Measurements from ENCODE around the gene CD99L2. TPM values are rescaled to one million over a fixed set of nuclear protein-coding genes. Genes with fewer than 3 reads are reported as not detected.

Gene CD99L2
- total RNA-seq, 1 donor from 2014 or later, result 12.5 TPM

DNA sequence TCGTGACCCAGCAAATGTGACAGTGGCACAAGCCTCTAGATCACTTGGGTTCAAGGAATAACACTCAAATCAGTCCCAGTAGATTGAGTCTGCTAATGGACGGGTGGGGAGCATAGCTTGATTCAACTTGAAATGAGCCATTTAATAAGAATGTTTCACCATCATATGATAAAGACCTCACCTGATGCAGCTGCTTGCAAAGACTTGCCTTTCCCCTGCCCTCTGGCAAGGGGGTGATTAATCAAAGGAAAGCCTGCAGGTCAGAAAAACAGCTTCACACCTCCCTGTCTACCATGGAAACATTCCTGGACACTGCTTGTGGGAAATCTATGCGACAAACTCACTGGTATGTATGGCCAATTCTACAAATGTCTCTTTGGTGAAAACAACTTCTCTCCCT lies 54.5 kb downstream of the CD99L2 start:
- intact Hi-C loops (cut with micrococcal nuclease), result no loop called here
- H3K4me1 Mint-ChIP-seq, result peaks cover 4% of the 10 kb centered on the region
- POLR2A ChIA-PET, result no interaction called here
- H3K36me3 Mint-ChIP-seq (ENCODE audit: low read depth), result no peaks in the 10 kb centered on the region
- CTCF ChIA-PET, result no interaction called here
- DNase-seq (no peak), ATAC-seq (ENCODE audit: low read depth) (no peak)
- no peak overlapping the region for H3K27ac Mint-ChIP-seq
- H3K9me3 Mint-ChIP-seq, result no peaks in the 10 kb centered on the region
- TF ChIP-seq, protein P1, sequence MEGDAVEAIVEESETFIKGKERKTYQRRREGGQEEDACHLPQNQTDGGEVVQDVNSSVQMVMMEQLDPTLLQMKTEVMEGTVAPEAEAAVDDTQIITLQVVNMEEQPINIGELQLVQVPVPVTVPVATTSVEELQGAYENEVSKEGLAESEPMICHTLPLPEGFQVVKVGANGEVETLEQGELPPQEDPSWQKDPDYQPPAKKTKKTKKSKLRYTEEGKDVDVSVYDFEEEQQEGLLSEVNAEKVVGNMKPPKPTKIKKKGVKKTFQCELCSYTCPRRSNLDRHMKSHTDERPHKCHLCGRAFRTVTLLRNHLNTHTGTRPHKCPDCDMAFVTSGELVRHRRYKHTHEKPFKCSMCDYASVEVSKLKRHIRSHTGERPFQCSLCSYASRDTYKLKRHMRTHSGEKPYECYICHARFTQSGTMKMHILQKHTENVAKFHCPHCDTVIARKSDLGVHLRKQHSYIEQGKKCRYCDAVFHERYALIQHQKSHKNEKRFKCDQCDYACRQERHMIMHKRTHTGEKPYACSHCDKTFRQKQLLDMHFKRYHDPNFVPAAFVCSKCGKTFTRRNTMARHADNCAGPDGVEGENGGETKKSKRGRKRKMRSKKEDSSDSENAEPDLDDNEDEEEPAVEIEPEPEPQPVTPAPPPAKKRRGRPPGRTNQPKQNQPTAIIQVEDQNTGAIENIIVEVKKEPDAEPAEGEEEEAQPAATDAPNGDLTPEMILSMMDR (IDR thresholded peaks at IDR 0.05), result no peak
- H3K27me3 Mint-ChIP-seq, result no peaks in the 10 kb centered on the region
- H3K4me3 Mint-ChIP-seq, result no peak overlapping the region

DNA sequence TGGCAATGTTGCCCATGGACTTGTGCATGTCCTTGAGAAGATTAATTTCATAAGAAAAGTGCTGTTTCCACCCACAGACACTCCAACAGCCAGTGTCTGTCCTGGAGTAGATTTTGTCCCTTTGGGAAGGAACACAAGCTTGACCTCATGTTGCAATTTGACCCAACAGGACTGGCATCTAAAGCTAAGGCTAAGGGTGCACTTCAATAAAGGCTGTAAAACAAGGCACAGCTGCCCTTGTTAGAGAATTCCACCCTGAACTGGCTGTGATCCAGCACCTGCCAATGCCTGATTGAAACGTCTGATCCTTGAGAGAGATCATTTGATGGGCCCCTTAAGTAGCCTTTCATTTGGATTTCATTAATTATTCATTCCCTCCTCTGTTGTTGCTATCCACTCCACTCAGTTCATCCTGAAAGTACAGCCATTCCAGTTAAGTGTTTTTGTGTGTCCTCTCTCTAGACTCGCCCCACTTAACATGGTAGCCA lies 56.2 kb downstream of the CD99L2 start:
- ChIA-PET POLR2A (no interaction called here), CTCF (no interaction called here)
- Mint-ChIP-seq H3K4me1 (no peaks in the 10 kb centered on the region), H3K4me3 (no peak overlapping the region), H3K27ac (no peak overlapping the region), H3K27me3 (no peaks in the 10 kb centered on the region), H3K36me3 (ENCODE audit: low read depth) (no peaks in the 10 kb centered on the region), H3K9me3 (no peaks in the 10 kb centered on the region)
- intact Hi-C loops (cut with micrococcal nuclease), result no loop called here
- TF ChIP-seq, protein P1 (IDR thresholded peaks at IDR 0.05), result no peak
- ATAC-seq (ENCODE audit: low read depth), result no peak
- no peak for DNase-seq

DNA sequence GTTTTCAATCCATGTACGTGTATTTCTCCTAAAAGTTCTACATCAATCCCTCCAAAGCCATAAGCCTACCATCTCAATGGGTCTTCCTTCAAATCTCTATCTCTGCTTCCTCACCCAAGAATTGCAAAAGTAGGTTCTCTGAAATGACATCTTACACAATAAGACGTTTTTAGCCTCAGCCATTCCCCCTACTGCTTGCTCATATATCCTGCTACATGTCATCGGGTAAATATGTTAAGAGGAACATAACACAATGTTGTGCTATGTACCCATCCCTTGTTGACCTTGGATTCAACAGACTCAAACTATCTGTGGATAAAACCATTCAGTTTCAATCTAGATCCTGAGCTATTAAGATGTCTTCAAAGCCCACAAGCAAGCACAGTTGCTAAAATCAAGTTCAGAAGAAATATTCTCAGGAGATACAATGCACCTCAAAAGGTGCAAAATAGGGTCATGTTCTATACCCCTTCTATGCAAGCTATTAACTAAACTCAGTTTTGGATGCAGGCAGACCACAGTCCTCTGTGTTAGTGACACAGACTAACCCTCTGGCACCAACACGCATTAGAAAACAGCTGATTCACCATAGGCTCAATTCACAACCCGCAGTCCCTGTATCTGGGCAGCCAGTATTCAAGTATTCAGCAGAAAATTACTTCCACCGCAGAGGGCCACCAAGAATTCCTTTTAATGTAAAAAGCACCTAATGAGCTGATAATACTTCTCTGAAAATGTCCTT lies 56.8 kb downstream of the CD99L2 start:
- no peaks in the 10 kb centered on the region for H3K27me3 Mint-ChIP-seq
- intact Hi-C loops (cut with micrococcal nuclease), result no loop called here
- ATAC-seq (ENCODE audit: low read depth) (no peak), DNase-seq (no peak)
- CTCF ChIA-PET, result no interaction called here
- H3K4me3 Mint-ChIP-seq, result no peak overlapping the region
- TF ChIP-seq, protein P1 (IDR thresholded peaks at IDR 0.05), result no peak
- no peak overlapping the region for H3K27ac Mint-ChIP-seq
- no peaks in the 10 kb centered on the region for H3K36me3 Mint-ChIP-seq (ENCODE audit: low read depth)
- POLR2A ChIA-PET, result no interaction called here
- H3K9me3 Mint-ChIP-seq, result no peaks in the 10 kb centered on the region
- no peaks in the 10 kb centered on the region for H3K4me1 Mint-ChIP-seq

DNA sequence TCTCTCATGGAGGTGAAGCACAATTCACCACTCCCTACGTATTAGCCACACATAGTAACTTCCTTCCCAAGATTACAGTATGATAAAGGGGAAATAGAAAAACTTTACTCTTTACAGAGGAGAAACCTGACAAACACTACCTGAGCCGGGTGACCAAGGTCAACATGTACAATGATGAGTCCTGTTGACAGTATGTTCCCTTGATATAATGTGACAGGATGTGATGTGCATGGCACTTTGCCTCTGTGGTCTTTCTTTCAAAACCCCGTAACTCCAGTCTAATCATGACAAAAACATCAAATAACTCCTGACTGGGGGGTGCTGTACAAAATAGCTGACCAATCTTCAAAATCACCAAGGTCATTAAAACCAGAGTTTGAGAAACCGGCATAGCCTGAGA lies 60.6 kb downstream of the CD99L2 start:
- no peak for DNase-seq
- no peak for ATAC-seq (ENCODE audit: low read depth)
- no peaks in the 10 kb centered on the region for H3K9me3 Mint-ChIP-seq
- H3K4me3 Mint-ChIP-seq, result no peak overlapping the region
- CTCF ChIA-PET, result no interaction called here
- POLR2A ChIA-PET, result no interaction called here
- no peaks in the 10 kb centered on the region for H3K4me1 Mint-ChIP-seq
- intact Hi-C loops (cut with micrococcal nuclease), result no loop called here
- TF ChIP-seq, protein P1 (IDR thresholded peaks at IDR 0.05), result no peak
- H3K27ac Mint-ChIP-seq, result no peak overlapping the region
- peaks cover 4% of the 10 kb centered on the region for H3K36me3 Mint-ChIP-seq (ENCODE audit: low read depth)
- no peaks in the 10 kb centered on the region for H3K27me3 Mint-ChIP-seq

DNA sequence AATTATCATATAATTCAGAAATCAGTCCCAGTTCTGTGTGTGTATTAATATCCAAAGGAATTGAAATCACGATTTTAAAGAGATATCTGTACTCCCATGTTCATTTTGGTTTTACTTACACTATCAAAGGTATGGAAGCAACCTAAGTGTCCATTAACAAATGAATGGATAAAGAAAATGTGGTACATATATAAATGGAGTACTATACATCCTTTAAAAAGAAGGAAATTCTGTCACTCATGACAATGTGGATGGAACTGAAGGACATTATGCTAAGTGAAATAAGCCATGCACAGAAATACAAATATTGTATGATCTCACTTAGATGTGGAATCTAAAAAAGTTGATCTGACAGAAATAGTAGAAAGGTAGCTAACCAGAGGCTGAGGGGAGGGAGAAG lies 63.8 kb downstream of the CD99L2 start:
- H3K9me3 Mint-ChIP-seq, result no peaks in the 10 kb centered on the region
- no peak for ATAC-seq (ENCODE audit: low read depth)

More for the DNA sequence above, 63.8 kb downstream of the CD99L2 start:
- DNase-seq, result no peak
- CTCF ChIA-PET, result no interaction called here
- Mint-ChIP-seq H3K4me1 (no peaks in the 10 kb centered on the region), H3K27me3 (no peaks in the 10 kb centered on the region), H3K27ac (no peak overlapping the region), H3K36me3 (ENCODE audit: low read depth) (peaks cover 4% of the 10 kb centered on the region), H3K4me3 (no peak overlapping the region)
- intact Hi-C loops (cut with micrococcal nuclease), result no loop called here
- TF ChIP-seq, protein P1 (IDR thresholded peaks at IDR 0.05), result no peak
- POLR2A ChIA-PET, result no interaction called here

All from activated B cell treated with CpG ODN at 0.5 μM for 24 hours (primary cell).